HFF-Myc (cell line): ENCODE data around the gene HIF3A.
"Not testable (repeated sequence)": the region's sequence is repeated elsewhere in the genome, so short reads cannot be mapped to it uniquely, and the experiment has no call there.

ENCODE experiments used
- DNase-seq: peaks from one replicate; pipeline ENCODE4 v3.0.0-alpha.2; 2011; ENCODE audit warnings: low read depth; ENCODE audit errors: extremely low read depth
- H3K4me3 ChIP-seq: replicated peaks from 2 replicates; pipeline ENCODE4 v1.5.1; 2011; ENCODE audit warnings: low read depth, mild to moderate bottlenecking, control low read depth, low read length
- CTCF ChIP-seq: IDR thresholded peaks from 2 replicates; pipeline ENCODE4 v1.5.1; 2012; ENCODE audit warnings: mild to moderate bottlenecking, low read depth, low read length, control low read depth; ENCODE audit errors: missing control alignments

The HIF3A gene

GRCh38 chr19:46303322-46303690, 6.5 kb downstream of the HIF3A start:
- no peak for DNase-seq
- H3K4me3 ChIP-seq, result no peak overlapping the region
- TF ChIP-seq CTCF, result no peak

GRCh38 chr19:46303691-46304397, 7.0 kb downstream of the HIF3A start:
- DNase-seq, result no peak
- no peak for TF ChIP-seq CTCF
- H3K4me3 ChIP-seq, result no peak overlapping the region

- TF ChIP-seq CTCF, result no peak
- H3K4me3 ChIP-seq, result no peak overlapping the region
- DNase-seq, result no peak
These were observed 9.7 kb downstream of the HIF3A start for GRCh38 chr19:46306501-46306900.

- DNase-seq, result no peak
- TF ChIP-seq CTCF, result no peak
- H3K4me3 ChIP-seq, result no peak overlapping the region
These were observed 11.7 kb downstream of the HIF3A start for GRCh38 chr19:46308510-46308909.

GRCh38 chr19:46309056-46309455, 12.2 kb downstream of the HIF3A start:
- H3K4me3 ChIP-seq, result no peak overlapping the region
- no peak for TF ChIP-seq CTCF
- no peak for DNase-seq

GRCh38 chr19:46311444-46311843, 14.6 kb downstream of the HIF3A start:
- no peak for TF ChIP-seq CTCF
- no peak for DNase-seq

GRCh38 chr19:46313540-46314469, 17.0 kb downstream of the HIF3A start:
- H3K4me3 ChIP-seq, DNase-seq: not testable (repeated sequence)

More at GRCh38 chr19:46311444-46311843, 14.6 kb downstream of the HIF3A start:
- no peak overlapping the region for H3K4me3 ChIP-seq
